H9 (cell line): ENCODE results near the gene FGF3. TPM values are rescaled to one million over a fixed set of nuclear protein-coding genes. Genes with fewer than 3 reads are reported as not detected.

Experiments used
- DNase-seq: peaks from one replicate; pipeline ENCODE4 v3.0.0-alpha.2; 2017
- H2AFZ ChIP-seq: one replicate; pipeline ENCODE4 v1.6.1; 2013; ENCODE audit warnings: mild to moderate bottlenecking, low read length, control low read depth, moderate library complexity
- H2AK5ac ChIP-seq: 2 replicates; pipeline ENCODE4 v1.6.1; 2013; ENCODE audit warnings: low read length, control low read depth, mixed read lengths; ENCODE audit not compliant: insufficient read length
- H2BK120ac ChIP-seq: one replicate; pipeline ENCODE4 v1.6.1; 2013; ENCODE audit warnings: low read depth, mild to moderate bottlenecking, low read length, control low read depth, inconsistent platforms; ENCODE audit not compliant: poor library complexity, severe bottlenecking
- H2BK12ac ChIP-seq: 2 replicates; pipeline ENCODE4 v1.6.1; 2013; ENCODE audit warnings: low read length, control low read depth, mixed read lengths, low read depth; ENCODE audit not compliant: insufficient read length
- H2BK15ac ChIP-seq: 2 replicates; pipeline ENCODE4 v1.6.1; 2013; ENCODE audit warnings: low read depth, low read length, control low read depth
- H2BK20ac ChIP-seq: one replicate; pipeline ENCODE4 v1.6.1; 2013; ENCODE audit warnings: low read depth, mild to moderate bottlenecking, low read length, control low read depth, inconsistent platforms; ENCODE audit not compliant: poor library complexity, severe bottlenecking
- H2BK5ac ChIP-seq: 2 replicates; pipeline ENCODE4 v1.6.1; 2013; ENCODE audit warnings: low read length, control low read depth, mixed read lengths; ENCODE audit not compliant: insufficient read length
- H3K14ac ChIP-seq: 2 replicates; pipeline ENCODE4 v1.6.1; 2013; ENCODE audit warnings: low read length, control low read depth; ENCODE audit not compliant: insufficient read depth
- H3K18ac ChIP-seq: 2 replicates; pipeline ENCODE4 v1.6.1; 2013; ENCODE audit warnings: low read depth, mild to moderate bottlenecking, mixed read lengths, low read length, control low read depth; ENCODE audit not compliant: insufficient read length
- H3K23ac ChIP-seq: 2 replicates; pipeline ENCODE4 v1.6.1; 2013; ENCODE audit warnings: low read length, control low read depth, mixed read lengths, low read depth; ENCODE audit not compliant: insufficient read length
- H3K23me2 ChIP-seq: 2 replicates; pipeline ENCODE4 v1.6.1; 2013; ENCODE audit warnings: low read depth, mild to moderate bottlenecking, mixed read lengths, low read length, control low read depth; ENCODE audit not compliant: insufficient read length, poor library complexity, severe bottlenecking
- H3K27ac ChIP-seq: 2 replicates; pipeline ENCODE4 v1.5.1; 2013; ENCODE audit warnings: low read length, control low read depth, mixed read lengths, low read depth; ENCODE audit not compliant: insufficient read length
- H3K27me3 ChIP-seq: 2 replicates; pipeline ENCODE4 v1.6.1; 2013; ENCODE audit warnings: low read length, control low read depth, inconsistent platforms; ENCODE audit not compliant: insufficient read depth
- H3K4ac ChIP-seq: 2 replicates; pipeline ENCODE4 v1.6.1; 2013; ENCODE audit warnings: low read depth, mild to moderate bottlenecking, control low read depth, inconsistent platforms, low read length, moderate library complexity
- H3K4me1 ChIP-seq: 2 replicates; pipeline ENCODE4 v1.6.1; 2013; ENCODE audit warnings: low read length, control low read depth, inconsistent platforms; ENCODE audit not compliant: insufficient read depth
- H3K4me2 ChIP-seq: 2 replicates; pipeline ENCODE4 v1.6.1; 2013; ENCODE audit warnings: low read length, control low read depth, mixed read lengths; ENCODE audit not compliant: insufficient read length, insufficient read depth
- H3K56ac ChIP-seq: 2 replicates; pipeline ENCODE4 v1.6.1; 2013; ENCODE audit warnings: low read depth, mild to moderate bottlenecking, mixed read lengths, low read length, control low read depth; ENCODE audit not compliant: insufficient read length
- H3K79me1 ChIP-seq: 2 replicates; pipeline ENCODE4 v1.6.1; 2013; ENCODE audit warnings: low read depth, mild to moderate bottlenecking, moderate library complexity, low read length, control low read depth, inconsistent platforms; ENCODE audit not compliant: insufficient read depth, poor library complexity, severe bottlenecking
- H3K79me2 ChIP-seq: 2 replicates; pipeline ENCODE4 v1.6.1; 2013; ENCODE audit warnings: low read length, control low read depth, inconsistent platforms; ENCODE audit not compliant: insufficient read depth
- H3K9ac ChIP-seq: 2 replicates; pipeline ENCODE4 v1.6.1; 2013; ENCODE audit warnings: low read length, control low read depth, mixed read lengths; ENCODE audit not compliant: insufficient read length; ENCODE audit errors: extremely low read depth
- H3K9me3 ChIP-seq: one replicate; pipeline ENCODE4 v1.6.1; 2013; ENCODE audit warnings: low read depth, low read length, inconsistent platforms; ENCODE audit not compliant: control insufficient read depth
- H3T11ph ChIP-seq: one replicate; pipeline ENCODE4 v1.6.1; 2013; ENCODE audit warnings: mild to moderate bottlenecking, low read length, control low read depth, inconsistent platforms
- H4K20me1 ChIP-seq: one replicate; pipeline ENCODE4 v1.6.1; 2013; ENCODE audit not compliant: control insufficient read depth, insufficient read length, insufficient read depth
- H4K5ac ChIP-seq: 2 replicates; pipeline ENCODE4 v1.6.1; 2013; ENCODE audit warnings: low read depth, mild to moderate bottlenecking, mixed read lengths, low read length, control low read depth; ENCODE audit not compliant: insufficient read length
- H4K8ac ChIP-seq: replicated peaks from 2 replicates; pipeline ENCODE4 v1.6.1; 2013; ENCODE audit warnings: low read length, control low read depth, mixed read lengths, low read depth; ENCODE audit not compliant: insufficient read length
- H4K91ac ChIP-seq: 2 replicates; pipeline ENCODE4 v1.6.1; 2013; ENCODE audit warnings: low read depth, mild to moderate bottlenecking, moderate library complexity, mixed read lengths, low read length, control low read depth; ENCODE audit not compliant: insufficient read length
- H3K27ac Mint-ChIP-seq, 3 experiments: 2 replicates in 2 of 3; 3 replicates in 1 of 3; pipeline ENCODE4 v1.8.0; 2020 to 2021; ENCODE audit warnings: mixed read lengths in 3 of 3, mild to moderate bottlenecking in 1 of 3, moderate library complexity in 1 of 3
- H3K27me3 Mint-ChIP-seq: 2 replicates; pipeline ENCODE4 v1.8.0; 2021; ENCODE audit warnings: low read depth, mild to moderate bottlenecking, moderate library complexity, mixed read lengths
- H3K36me3 Mint-ChIP-seq, 3 experiments: 2 replicates in 2 of 3; 3 replicates in 1 of 3; pipeline ENCODE4 v1.8.0; 2020 to 2021; ENCODE audit warnings: low read depth in 3 of 3, mixed read lengths in 3 of 3; ENCODE audit not compliant: insufficient read depth in 1 of 3
- H3K4me1 Mint-ChIP-seq, 2 experiments: 2 replicates each; pipeline ENCODE4 v1.8.0; 2020; ENCODE audit warnings: mixed read lengths in 2 of 2
- H3K4me3 Mint-ChIP-seq, 2 experiments: 2 replicates in 1 of 2; 3 replicates in 1 of 2; pipeline ENCODE4 v1.8.0; 2020 to 2021; ENCODE audit warnings: mild to moderate bottlenecking in 2 of 2, mixed read lengths in 2 of 2, moderate library complexity in 1 of 2
- H3K9me3 Mint-ChIP-seq, 2 experiments: 2 replicates in 1 of 2; 3 replicates in 1 of 2; pipeline ENCODE4 v1.8.0; 2020; ENCODE audit warnings: mild to moderate bottlenecking in 2 of 2, mixed read lengths in 2 of 2, moderate library complexity in 1 of 2
- CTCF ChIP-seq: fragments of 200-600 bp; sonication (generic); conservative IDR thresholded peaks from 3 replicates; pipeline ENCODE4 v1.8.0; 2021; ENCODE audit warnings: antibody characterized with exemption, mild to moderate bottlenecking
- WGBS: extraction: QIAGEN DNeasy Blood & Tissue Kit; methylation state at CpG from one replicate; pipeline ENCODE4 v1.1.7; 2013; ENCODE audit warnings: missing lambda C conversion rate, low lambda C conversion rate, mixed read lengths; ENCODE audit not compliant: insufficient read length; ENCODE audit errors: extremely low coverage; 5-methylcytosine and 5-hydroxymethylcytosine counted together
- total RNA-seq: library from RNA; stranded (reverse); gene quantifications from 2 replicates; pipeline ENCODE4 v1.2.1, GENCODE V29; 2021

FGF3 gene
- total RNA-seq, 1 experiment from 2014 or later = not detected

DNA sequence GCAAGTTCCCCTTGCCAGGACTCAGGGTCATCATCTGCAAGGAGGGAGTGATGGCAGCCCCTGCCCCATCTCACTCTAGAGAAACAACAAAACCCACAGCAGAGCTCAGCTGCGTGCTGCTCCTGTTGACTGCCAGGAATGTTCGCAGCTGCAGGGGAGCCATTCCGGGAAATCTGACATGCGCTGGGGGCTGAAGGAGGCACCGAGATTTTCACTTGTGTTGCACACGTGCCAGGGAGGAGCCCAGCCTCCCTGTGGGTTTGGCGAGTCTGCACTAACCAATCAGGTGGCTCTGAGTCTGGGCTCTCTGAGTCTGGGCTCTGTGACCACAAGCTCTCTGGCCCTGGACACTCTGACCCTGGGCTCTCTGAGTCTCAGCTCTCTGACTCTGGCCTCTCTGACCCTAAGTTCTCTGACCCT lies 10.5 kb downstream of the FGF3 start:
- no peaks in the 10 kb centered on the region for H3K79me2 ChIP-seq
- H3T11ph ChIP-seq = no peak overlapping the region
- no peak overlapping the region for H2BK120ac ChIP-seq
- no peak overlapping the region for H2AFZ ChIP-seq
- no peak overlapping the region for H3K56ac ChIP-seq
- H3K9me3 ChIP-seq = no peaks in the 10 kb centered on the region
- H3K27me3 ChIP-seq = no peaks in the 10 kb centered on the region; the same call in 1 of the 2 replicates
- H3K4me2 ChIP-seq = no peak overlapping the region
- H2BK15ac ChIP-seq = no peak overlapping the region
- no peak overlapping the region for H2BK20ac ChIP-seq
- no peak overlapping the region for H3K9ac ChIP-seq
- DNase-seq = no peak
- Mint-ChIP-seq H3K4me3 (no peak overlapping the region), H3K27ac (no peak overlapping the region; a peak in 1 of 7 replicates), H3K36me3 (no peaks in the 10 kb centered on the region; a peak in 1 of 7 replicates), H3K4me1 (peaks cover 8 to 11% of the 10 kb centered on the region in 2 experiments), H3K27me3 (peaks cover 50% of the 10 kb centered on the region), H3K9me3 (no peaks in the 10 kb centered on the region)
- WGBS = no CpG with 5 or more reads among the region's 7 CpGs
- H3K27ac ChIP-seq = no peak overlapping the region
- no peak overlapping the region for H3K23ac ChIP-seq
- H4K8ac ChIP-seq = no peak overlapping the region
- no peak overlapping the region for H2BK5ac ChIP-seq
- H4K20me1 ChIP-seq = peaks cover 2% of the 10 kb centered on the region
- no peak overlapping the region for H2BK12ac ChIP-seq
- H2AK5ac ChIP-seq = no peak overlapping the region
- no peak overlapping the region for H4K91ac ChIP-seq
- peaks cover 3% of the 10 kb centered on the region for H3K23me2 ChIP-seq
- no peak overlapping the region for H4K5ac ChIP-seq
- no peak overlapping the region for H3K18ac ChIP-seq
- TF ChIP-seq CTCF = no peak
- no peaks in the 10 kb centered on the region for H3K79me1 ChIP-seq
- no peaks in the 10 kb centered on the region for H3K4me1 ChIP-seq
- no peak overlapping the region for H3K4ac ChIP-seq
- no peak overlapping the region for H3K14ac ChIP-seq
